VCaP (cell line): ENCODE measurements around the gene SMO.

Experiments used
- H3K27ac ChIP-seq: fragments of 450-650 bp; 2 replicates; pipeline ENCODE4 v1.5.1; 2017
- TF ChIP-seq, protein P1 (sequence below): fragments of 450-650 bp; conservative IDR thresholded peaks from 2 replicates; pipeline ENCODE4 v1.5.1; 2017; ENCODE audit warnings: mild to moderate bottlenecking, moderate library complexity

SMO gene

DNA sequence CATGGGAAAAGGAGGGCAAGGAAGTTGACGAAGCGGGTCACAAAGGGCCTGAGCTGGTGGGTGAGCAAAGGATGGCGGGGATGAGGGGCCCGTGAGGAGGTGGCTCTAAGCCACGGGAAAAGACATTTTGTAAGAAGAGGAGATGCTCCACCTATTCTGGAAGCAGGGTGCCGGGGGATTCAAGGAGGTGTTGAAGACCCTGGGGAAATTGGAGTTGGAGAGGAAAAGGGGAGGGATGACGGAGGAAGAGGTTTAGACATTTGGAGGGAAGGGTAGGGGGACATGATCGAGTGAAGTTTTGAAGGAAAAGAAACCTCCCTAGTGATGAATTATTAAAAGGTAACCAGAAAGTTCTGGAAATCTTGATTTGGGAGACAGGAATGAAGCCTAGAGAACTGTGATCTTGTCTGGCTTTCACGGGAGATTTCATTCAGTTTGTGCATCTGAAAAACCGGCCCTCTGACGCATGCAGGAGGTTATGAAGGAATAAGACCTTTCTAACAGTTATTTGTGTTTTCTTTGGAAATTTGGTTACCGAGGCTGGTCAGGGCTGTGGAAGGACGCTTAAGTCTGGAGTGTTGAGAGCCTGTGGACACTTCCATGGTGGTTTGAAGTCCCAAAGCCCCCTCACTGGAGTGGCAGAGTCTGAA is 1.4 kb downstream of the SMO start:
- H3K27ac ChIP-seq, result peak overlapping the region; percentile 72; the same call in 1 of the 2 replicates
- TF ChIP-seq, protein P1, sequence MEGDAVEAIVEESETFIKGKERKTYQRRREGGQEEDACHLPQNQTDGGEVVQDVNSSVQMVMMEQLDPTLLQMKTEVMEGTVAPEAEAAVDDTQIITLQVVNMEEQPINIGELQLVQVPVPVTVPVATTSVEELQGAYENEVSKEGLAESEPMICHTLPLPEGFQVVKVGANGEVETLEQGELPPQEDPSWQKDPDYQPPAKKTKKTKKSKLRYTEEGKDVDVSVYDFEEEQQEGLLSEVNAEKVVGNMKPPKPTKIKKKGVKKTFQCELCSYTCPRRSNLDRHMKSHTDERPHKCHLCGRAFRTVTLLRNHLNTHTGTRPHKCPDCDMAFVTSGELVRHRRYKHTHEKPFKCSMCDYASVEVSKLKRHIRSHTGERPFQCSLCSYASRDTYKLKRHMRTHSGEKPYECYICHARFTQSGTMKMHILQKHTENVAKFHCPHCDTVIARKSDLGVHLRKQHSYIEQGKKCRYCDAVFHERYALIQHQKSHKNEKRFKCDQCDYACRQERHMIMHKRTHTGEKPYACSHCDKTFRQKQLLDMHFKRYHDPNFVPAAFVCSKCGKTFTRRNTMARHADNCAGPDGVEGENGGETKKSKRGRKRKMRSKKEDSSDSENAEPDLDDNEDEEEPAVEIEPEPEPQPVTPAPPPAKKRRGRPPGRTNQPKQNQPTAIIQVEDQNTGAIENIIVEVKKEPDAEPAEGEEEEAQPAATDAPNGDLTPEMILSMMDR, result no peak

DNA sequence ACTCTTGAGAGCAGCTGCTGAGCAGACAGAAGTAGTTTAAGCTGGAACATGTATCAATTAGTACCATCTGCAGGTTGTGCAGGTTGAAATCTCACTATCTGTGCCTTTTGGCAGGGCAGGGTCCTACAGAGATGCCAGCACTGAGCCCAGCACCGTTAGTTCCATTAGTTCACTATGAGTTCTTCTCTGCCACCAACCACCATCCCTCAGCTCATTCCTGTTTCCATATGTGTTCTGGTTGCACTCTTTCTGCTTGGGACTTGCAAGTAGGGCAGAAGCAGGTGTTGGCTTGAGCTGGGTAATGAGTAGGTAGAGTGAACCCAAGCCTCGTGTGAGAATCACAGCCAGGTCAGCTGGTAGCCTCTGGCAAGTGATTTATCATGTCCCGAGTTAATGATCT is 2.8 kb downstream of the SMO start:
- TF ChIP-seq, protein P1, result no peak

DNA sequence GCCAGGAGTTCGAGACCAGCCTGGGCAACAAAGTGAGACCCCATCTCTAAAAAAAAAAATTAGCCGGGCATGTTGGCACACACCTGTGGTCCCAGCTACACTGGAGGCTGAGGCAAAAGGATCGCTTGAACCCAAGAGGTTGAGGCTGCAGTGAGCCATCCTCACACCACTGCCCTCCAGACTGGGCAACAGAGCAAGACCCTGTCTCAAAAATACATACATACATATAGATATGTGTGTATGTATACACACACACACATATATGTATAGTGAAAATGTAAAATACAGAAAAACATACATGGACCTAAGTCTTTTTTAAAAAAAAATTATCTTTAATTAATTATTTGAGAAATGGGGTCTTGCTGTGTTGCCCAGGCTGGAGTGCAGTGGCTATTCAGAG is 5.5 kb downstream of the SMO start:
- H3K27ac ChIP-seq, result no peak overlapping the region
- TF ChIP-seq, protein P1, result no peak

More for the DNA sequence above, 2.8 kb downstream of the SMO start:
- no peak overlapping the region for H3K27ac ChIP-seq

DNA sequence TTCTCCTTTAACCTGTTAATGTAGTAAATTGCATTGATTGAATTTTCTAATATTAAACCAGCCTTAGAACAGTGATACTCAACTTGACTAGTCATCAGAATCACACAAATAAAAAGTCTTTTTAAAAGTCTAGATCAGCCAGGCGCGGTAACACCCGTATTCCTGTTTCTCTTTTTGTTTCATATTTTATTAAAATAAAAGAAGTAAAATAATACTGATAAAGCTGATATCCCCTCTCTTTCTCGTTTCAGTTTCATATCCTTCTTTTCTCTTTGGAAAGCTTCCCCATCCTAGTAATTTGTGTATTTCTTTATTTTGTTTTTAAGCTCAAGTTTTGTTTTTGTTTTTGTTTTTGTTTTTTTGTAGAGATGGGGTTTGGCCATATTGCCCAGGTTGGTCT is 9.3 kb downstream of the SMO start:
- TF ChIP-seq, protein P1, result no peak
- no peak overlapping the region for H3K27ac ChIP-seq

DNA sequence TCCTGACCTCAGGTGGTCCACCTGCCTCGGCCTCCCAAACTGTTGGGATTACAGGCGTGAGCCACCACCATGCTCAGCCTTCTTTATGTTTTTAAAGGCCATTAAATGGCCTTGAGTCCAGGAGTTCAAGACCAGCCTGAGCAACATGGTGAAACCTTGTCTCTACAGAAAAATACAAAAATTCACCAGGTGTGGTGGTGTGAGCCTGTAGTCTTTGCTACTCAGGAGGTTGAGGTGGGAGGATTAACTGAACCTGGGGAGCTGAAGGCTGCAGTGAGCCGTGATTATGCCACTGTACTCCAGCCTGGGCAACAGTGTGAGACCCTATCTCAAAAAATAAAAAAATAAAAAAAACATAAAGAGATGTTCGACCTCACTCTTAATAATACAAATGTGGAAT is 11.0 kb downstream of the SMO start:
- H3K27ac ChIP-seq, result no peak overlapping the region
- TF ChIP-seq, protein P1, result no peak

DNA sequence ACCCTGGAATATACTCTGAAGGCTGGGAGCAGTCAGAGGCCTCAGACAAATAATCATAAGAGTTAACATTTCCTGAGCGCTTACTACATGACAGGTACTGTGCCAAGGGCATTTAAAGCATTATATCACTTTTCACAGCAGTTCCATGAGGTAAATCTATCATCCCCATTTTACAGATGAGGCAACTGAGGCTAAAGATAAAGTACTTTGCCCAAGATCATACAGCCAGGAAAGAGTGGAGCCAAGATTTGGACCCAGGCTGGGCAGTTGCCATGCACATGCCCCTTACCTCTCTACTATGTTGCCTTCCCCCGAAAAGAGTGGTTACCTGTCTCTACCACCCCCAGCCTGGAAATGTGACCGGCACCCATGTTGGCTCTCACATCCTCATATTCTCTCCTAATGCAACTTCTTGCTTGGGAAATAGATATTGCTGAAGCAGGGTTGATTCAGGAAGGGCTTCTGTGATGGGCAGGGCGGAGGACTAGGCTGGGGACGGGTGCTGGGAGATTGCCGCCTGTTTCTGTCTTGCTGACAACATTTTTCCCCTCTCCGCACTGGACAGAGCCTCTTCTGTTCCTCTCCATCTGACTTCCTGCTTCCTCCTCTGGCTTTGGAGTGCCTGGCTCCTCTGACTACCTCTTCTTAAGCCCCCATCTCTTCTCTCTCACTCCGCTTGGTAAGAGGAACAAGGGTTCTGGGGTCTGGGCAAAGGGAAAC is 13.8 kb downstream of the SMO start:
- TF ChIP-seq, protein P1, result no peak
- no peak overlapping the region for H3K27ac ChIP-seq

DNA sequence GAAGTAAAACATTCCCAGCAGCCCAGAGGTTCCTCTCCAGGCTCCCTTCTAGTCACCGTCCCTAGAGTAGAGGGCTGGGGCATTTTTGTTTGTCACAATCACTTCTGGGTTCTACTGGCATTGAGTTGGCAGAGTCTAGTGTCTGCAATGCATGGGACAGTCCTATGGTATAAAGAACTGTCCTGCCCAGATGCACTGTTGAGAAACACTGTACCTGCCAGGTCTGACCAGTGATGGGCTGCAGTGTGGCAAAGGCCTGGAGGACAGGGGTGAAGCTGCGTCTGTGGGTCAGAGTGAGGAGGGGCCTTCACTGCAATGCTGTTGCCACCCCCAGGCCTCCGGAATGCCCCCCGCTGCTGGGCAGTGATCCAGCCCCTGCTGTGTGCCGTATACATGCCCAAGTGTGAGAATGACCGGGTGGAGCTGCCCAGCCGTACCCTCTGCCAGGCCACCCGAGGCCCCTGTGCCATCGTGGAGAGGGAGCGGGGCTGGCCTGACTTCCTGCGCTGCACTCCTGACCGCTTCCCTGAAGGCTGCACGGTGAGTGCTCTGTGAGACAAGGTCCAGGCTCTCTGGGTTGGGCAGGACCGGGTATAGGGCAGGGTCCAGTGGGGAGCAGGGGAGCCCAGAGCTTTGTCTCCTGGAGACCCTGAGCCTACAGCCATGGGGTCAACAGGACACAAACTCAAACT is 14.8 kb downstream of the SMO start:
- H3K27ac ChIP-seq, result no peak overlapping the region
- TF ChIP-seq, protein P1, result no peak
